Osteocyte (in vitro differentiated cells): ENCODE data around the gene SNRNP48. TPM values are rescaled to one million over a fixed set of nuclear protein-coding genes. Genes with fewer than 3 reads are reported as not detected.

Source experiments
- DNase-seq: peaks from one replicate; pipeline ENCODE4 v3.0.0; 2021; ENCODE audit warnings: mixed read lengths; ENCODE audit not compliant: unreplicated experiment; ENCODE audit errors: extremely low spot score
- H3K27ac Mint-ChIP-seq: one replicate; pipeline ENCODE4 v1.8.0; 2021; ENCODE audit warnings: mild to moderate bottlenecking, mixed read lengths; ENCODE audit not compliant: unreplicated experiment
- H3K27me3 Mint-ChIP-seq: one replicate; pipeline ENCODE4 v1.8.0; 2021; ENCODE audit warnings: mixed read lengths; ENCODE audit not compliant: unreplicated experiment
- H3K36me3 Mint-ChIP-seq: one replicate; pipeline ENCODE4 v1.8.0; 2021; ENCODE audit warnings: mixed read lengths; ENCODE audit not compliant: unreplicated experiment
- H3K4me1 Mint-ChIP-seq: one replicate; pipeline ENCODE4 v1.8.0; 2021; ENCODE audit warnings: mixed read lengths; ENCODE audit not compliant: unreplicated experiment
- H3K4me3 Mint-ChIP-seq: one replicate; pipeline ENCODE4 v1.8.0; 2021; ENCODE audit warnings: mild to moderate bottlenecking, moderate library complexity, mixed read lengths; ENCODE audit not compliant: unreplicated experiment
- H3K9me3 Mint-ChIP-seq: one replicate; pipeline ENCODE4 v1.8.0; 2021; ENCODE audit warnings: mixed read lengths; ENCODE audit not compliant: unreplicated experiment
- CTCF ChIP-seq: fragments of 200-600 bp; sonication (generic); IDR thresholded peaks from 2 replicates; pipeline ENCODE4 v1.5.0; 2021; ENCODE audit warnings: antibody characterized with exemption, mild to moderate bottlenecking, moderate library complexity
- total RNA-seq: library from RNA; stranded (reverse); gene quantifications from 2 replicates; pipeline ENCODE4 v1.2.1, GENCODE V29; 2021

Gene SNRNP48
- total RNA-seq, 1 donor from 2014 or later = 12.1 TPM

GRCh38 chr6:7546383-7546782 lies 43.6 kb upstream of the SNRNP48 start:
- Mint-ChIP-seq H3K9me3 (no peaks in the 10 kb centered on the region), H3K27ac (no peak overlapping the region), H3K36me3 (peaks cover 5% of the 10 kb centered on the region), H3K4me1 (peaks cover 64% of the 10 kb centered on the region), H3K4me3 (no peak overlapping the region), H3K27me3 (no peaks in the 10 kb centered on the region)
- DNase-seq = no peak
- TF ChIP-seq CTCF = no peak

GRCh38 chr6:7546896-7547295 lies 43.1 kb upstream of the SNRNP48 start:
- no peak for TF ChIP-seq CTCF
- no peak overlapping the region for H3K4me3 Mint-ChIP-seq
- H3K9me3 Mint-ChIP-seq = no peaks in the 10 kb centered on the region
- H3K36me3 Mint-ChIP-seq = peaks cover 5% of the 10 kb centered on the region
- no peak for DNase-seq
- H3K27ac Mint-ChIP-seq = no peak overlapping the region
- peaks cover 66% of the 10 kb centered on the region for H3K4me1 Mint-ChIP-seq
- H3K27me3 Mint-ChIP-seq = no peaks in the 10 kb centered on the region

- Mint-ChIP-seq H3K9me3 (no peaks in the 10 kb centered on the region), H3K4me1 (peaks cover 66% of the 10 kb centered on the region), H3K36me3 (peaks cover 8% of the 10 kb centered on the region), H3K4me3 (no peak overlapping the region), H3K27ac (no peak overlapping the region), H3K27me3 (no peaks in the 10 kb centered on the region)
- no peak for DNase-seq
- no peak for TF ChIP-seq CTCF
Observed at GRCh38 chr6:7547315-7547714, 42.7 kb upstream of the SNRNP48 start.

DNA sequence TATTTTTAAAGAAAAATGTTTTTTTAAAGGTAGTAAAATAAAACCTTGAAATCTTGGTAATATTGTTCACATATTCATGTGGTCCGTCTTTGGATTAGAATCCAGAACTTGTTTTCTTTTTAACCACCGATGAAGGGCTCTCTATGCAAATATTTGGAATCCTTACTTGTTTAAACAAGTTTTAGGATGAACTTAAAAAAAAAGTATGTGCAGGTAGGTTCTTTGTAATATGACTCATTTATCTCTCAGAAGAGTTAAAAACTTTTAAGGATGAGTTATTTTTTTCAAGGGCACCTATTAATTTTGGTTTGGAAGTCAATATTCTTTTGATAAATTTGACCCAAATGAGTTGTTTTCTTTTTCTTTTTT lies 39.6 kb upstream of the SNRNP48 start:
- H3K27ac Mint-ChIP-seq = no peak overlapping the region
- no peak for DNase-seq
- H3K36me3 Mint-ChIP-seq = peaks cover 8% of the 10 kb centered on the region
- no peak for TF ChIP-seq CTCF
- H3K4me1 Mint-ChIP-seq = peaks cover 64% of the 10 kb centered on the region
- H3K27me3 Mint-ChIP-seq = no peaks in the 10 kb centered on the region
- H3K9me3 Mint-ChIP-seq = no peaks in the 10 kb centered on the region
- no peak overlapping the region for H3K4me3 Mint-ChIP-seq

DNA sequence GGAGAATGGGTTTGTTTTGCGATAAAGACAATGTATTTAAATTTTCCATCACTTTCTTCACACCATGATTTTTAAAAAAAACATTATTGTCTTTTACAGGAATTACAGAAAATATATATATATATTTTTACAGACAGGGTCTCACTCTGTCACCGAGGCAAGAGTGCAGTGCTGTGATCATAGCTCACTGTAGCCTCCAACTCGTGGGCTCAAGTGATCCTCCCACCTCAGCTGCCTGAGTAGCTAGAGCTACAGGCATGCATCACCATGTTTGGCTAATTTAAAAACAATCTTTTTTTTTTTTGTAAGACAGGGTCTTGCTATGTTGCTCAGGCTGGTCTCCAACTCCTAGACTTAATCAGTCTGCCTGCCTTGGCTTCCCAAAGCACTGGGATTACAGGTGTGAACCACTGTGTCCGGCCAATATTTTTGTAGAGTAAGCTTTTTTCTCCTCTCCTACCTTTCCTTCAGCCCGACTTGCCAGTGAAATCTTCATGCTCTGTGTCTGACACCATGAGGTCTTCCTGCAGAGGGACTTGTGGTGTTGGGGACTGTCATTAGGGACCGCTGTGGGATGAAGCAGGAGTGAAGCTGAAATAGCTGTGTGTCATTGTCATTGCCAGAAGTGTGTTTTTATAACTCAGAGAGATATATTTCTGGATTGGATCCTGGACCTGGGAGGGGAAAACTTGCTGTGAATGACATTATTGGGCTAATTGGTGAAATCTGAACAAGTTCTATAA lies 35.3 kb upstream of the SNRNP48 start:
- DNase-seq = no peak
- H3K4me3 Mint-ChIP-seq = no peak overlapping the region
- peaks cover 23% of the 10 kb centered on the region for H3K36me3 Mint-ChIP-seq
- no peak for TF ChIP-seq CTCF
- H3K27ac Mint-ChIP-seq = peak overlapping the region; percentile 38
- no peaks in the 10 kb centered on the region for H3K27me3 Mint-ChIP-seq
- H3K9me3 Mint-ChIP-seq = no peaks in the 10 kb centered on the region
- H3K4me1 Mint-ChIP-seq = peaks cover 33% of the 10 kb centered on the region
